ENCODE data around the gene FRAS1. TPM values are rescaled to one million over a fixed set of nuclear protein-coding genes. Genes with fewer than 3 reads are reported as not detected.

Gene FRAS1
- total and polyA plus RNA-seq, 5 donors from 2014 or later, result not detected

GRCh38 chr4:78565971-78566372 lies 508.8 kb downstream of the FRAS1 start:
- Histone ChIP-seq H3K27me3 (ENCODE audit: control insufficient read depth, insufficient read depth, low read length) (peaks cover 9% of the 10 kb centered on the region), H3K4me1 (ENCODE audit: control insufficient read depth, insufficient read depth, low read length, poor library complexity, severe bottlenecking) (no peaks in the 10 kb centered on the region), H3K4me3 (ENCODE audit: low read depth, low read length) (no peak overlapping the region), H3K27ac (ENCODE audit: insufficient read depth, low read length, poor library complexity, severe bottlenecking) (no peak overlapping the region), H3K36me3 (ENCODE audit: control insufficient read depth, insufficient read depth, low read length) (no peaks in the 10 kb centered on the region), H3K9me3 (ENCODE audit: control insufficient read depth in 2 of 2, low read length in 2 of 2) (no peaks in the 10 kb centered on the region)
- peaks cover 14% of the 10 kb centered on the region for H3K27me3 Mint-ChIP-seq
- no peak overlapping the region for H3K4me3 Mint-ChIP-seq
- H3K9me3 Mint-ChIP-seq, result peaks cover 0 to 3% (median 0%) of the 10 kb centered on the region in 7 donors
- no peaks in the 10 kb centered on the region for H3K4me1 Mint-ChIP-seq
- H3K36me3 Mint-ChIP-seq, result no peaks in the 10 kb centered on the region
- DNase-seq (no peak), ATAC-seq (ENCODE audit: low read depth in 2 of 2) (no peak)
- H3K27ac Mint-ChIP-seq, result no peak overlapping the region

DNA sequence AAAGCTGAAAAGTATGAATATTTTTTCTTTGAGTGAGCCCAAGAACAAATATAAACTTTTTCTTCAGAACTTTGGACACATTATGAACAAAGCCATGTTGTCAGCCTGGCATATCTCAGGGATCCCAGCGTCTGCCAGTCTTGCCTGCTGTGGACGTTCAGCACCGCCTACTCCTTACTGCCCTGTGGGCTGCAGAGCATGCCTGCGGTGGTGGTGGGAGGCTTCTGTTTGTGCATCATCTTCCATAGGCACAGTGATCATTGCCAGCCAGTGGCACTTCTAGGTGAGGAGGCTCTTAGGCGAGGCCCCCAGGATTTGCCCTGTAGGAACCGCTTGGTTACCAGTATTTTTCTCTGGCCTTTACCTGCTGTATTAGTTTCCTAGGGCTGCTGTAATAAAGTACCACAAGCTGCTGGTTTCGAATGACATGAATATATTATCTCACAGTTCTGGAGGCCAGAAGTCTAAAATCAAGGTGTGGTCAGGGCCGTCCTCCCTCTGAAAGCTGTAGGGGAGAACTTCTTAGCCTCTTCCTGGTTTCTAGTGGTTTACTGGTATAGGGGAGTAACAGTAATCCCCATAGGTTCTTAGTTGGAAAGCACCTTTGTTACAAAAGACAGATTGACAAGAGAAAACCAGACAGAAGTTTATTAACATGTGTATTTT lies 509.8 kb downstream of the FRAS1 start:
- ATAC-seq (ENCODE audit: low read depth in 2 of 2), result no peak

DNA sequence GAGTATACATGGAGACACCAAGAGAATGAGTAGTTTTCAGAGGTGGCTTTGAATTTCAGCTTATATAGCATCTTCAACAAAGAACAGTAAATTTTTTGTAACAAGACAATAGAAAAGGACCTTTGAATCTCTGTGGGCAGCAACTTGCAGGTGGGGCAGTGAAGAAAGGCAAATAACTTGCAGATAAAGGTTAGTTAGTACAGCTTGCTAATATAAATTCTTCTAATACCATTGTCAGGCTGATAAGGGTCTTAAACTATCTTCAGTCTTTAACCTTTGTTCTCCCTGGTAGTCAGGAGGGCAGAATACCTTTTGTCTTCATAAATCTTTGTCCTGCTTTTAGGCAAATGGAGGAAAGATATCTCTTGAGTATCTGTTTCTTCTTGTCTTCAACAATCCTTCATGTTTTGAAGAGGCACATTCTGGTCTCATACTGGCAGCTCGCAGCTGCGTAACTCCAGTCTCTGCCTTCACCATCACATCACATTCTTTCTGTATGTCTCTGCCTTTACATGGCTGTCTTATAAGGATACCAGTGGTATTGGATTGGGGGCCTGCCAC lies 510.5 kb downstream of the FRAS1 start:
- no peaks in the 10 kb centered on the region for H3K4me1 ChIP-seq (ENCODE audit: control insufficient read depth, insufficient read depth, low read length, poor library complexity, severe bottlenecking)
- Mint-ChIP-seq H3K4me3 (no peak overlapping the region), H3K9me3 (peaks cover 0 to 3% (median 0%) of the 10 kb centered on the region in 7 donors), H3K36me3 (no peaks in the 10 kb centered on the region), H3K27me3 (peaks cover 21% of the 10 kb centered on the region), H3K27ac (no peak overlapping the region), H3K4me1 (no peaks in the 10 kb centered on the region)
- no peak overlapping the region for H3K4me3 ChIP-seq (ENCODE audit: low read depth, low read length)
- H3K27ac ChIP-seq (ENCODE audit: insufficient read depth, low read length, poor library complexity, severe bottlenecking), result no peak overlapping the region
- peaks cover 9% of the 10 kb centered on the region for H3K27me3 ChIP-seq (ENCODE audit: control insufficient read depth, insufficient read depth, low read length)
- no peaks in the 10 kb centered on the region for H3K36me3 ChIP-seq (ENCODE audit: control insufficient read depth, insufficient read depth, low read length)
- DNase-seq (no peak), ATAC-seq (ENCODE audit: low read depth in 2 of 2) (no peak)
- no peaks in the 10 kb centered on the region for H3K9me3 ChIP-seq (ENCODE audit: control insufficient read depth in 2 of 2, low read length in 2 of 2)

More for the DNA sequence above, 509.8 kb downstream of the FRAS1 start:
- Histone ChIP-seq H3K9me3 (ENCODE audit: control insufficient read depth in 2 of 2, low read length in 2 of 2) (no peaks in the 10 kb centered on the region), H3K27ac (ENCODE audit: insufficient read depth, low read length, poor library complexity, severe bottlenecking) (no peak overlapping the region), H3K27me3 (ENCODE audit: control insufficient read depth, insufficient read depth, low read length) (peaks cover 7% of the 10 kb centered on the region), H3K4me3 (ENCODE audit: low read depth, low read length) (no peak overlapping the region), H3K4me1 (ENCODE audit: control insufficient read depth, insufficient read depth, low read length, poor library complexity, severe bottlenecking) (no peaks in the 10 kb centered on the region), H3K36me3 (ENCODE audit: control insufficient read depth, insufficient read depth, low read length) (no peaks in the 10 kb centered on the region)
- H3K4me1 Mint-ChIP-seq, result no peaks in the 10 kb centered on the region
- H3K36me3 Mint-ChIP-seq, result no peaks in the 10 kb centered on the region
- peaks cover 19% of the 10 kb centered on the region for H3K27me3 Mint-ChIP-seq
- peaks cover 0 to 3% (median 0%) of the 10 kb centered on the region in 7 donors for H3K9me3 Mint-ChIP-seq
- no peak overlapping the region for H3K4me3 Mint-ChIP-seq
- H3K27ac Mint-ChIP-seq, result no peak overlapping the region
- DNase-seq, result no peak

- DNase-seq (no peak), ATAC-seq (ENCODE audit: low read depth in 2 of 2) (no peak)
- H3K4me1 ChIP-seq (ENCODE audit: control insufficient read depth, insufficient read depth, low read length, poor library complexity, severe bottlenecking), result no peaks in the 10 kb centered on the region
- Mint-ChIP-seq H3K4me3 (no peak overlapping the region), H3K36me3 (no peaks in the 10 kb centered on the region), H3K27me3 (peaks cover 20% of the 10 kb centered on the region), H3K9me3 (peaks cover 0 to 3% (median 0%) of the 10 kb centered on the region in 7 donors), H3K27ac (no peak overlapping the region), H3K4me1 (no peaks in the 10 kb centered on the region)
- H3K9me3 ChIP-seq (ENCODE audit: control insufficient read depth in 2 of 2, low read length in 2 of 2), result no peaks in the 10 kb centered on the region
- peaks cover 16% of the 10 kb centered on the region for H3K27me3 ChIP-seq (ENCODE audit: control insufficient read depth, insufficient read depth, low read length)
- no peak overlapping the region for H3K4me3 ChIP-seq (ENCODE audit: low read depth, low read length)
- H3K36me3 ChIP-seq (ENCODE audit: control insufficient read depth, insufficient read depth, low read length), result no peaks in the 10 kb centered on the region
- H3K27ac ChIP-seq (ENCODE audit: insufficient read depth, low read length, poor library complexity, severe bottlenecking), result no peak overlapping the region
Observed at GRCh38 chr4:78568640-78569305, 511.6 kb downstream of the FRAS1 start.

- H3K27ac Mint-ChIP-seq, result no peak overlapping the region
- DNase-seq (no peak), ATAC-seq (ENCODE audit: low read depth in 2 of 2) (no peak)
- Histone ChIP-seq H3K9me3 (ENCODE audit: control insufficient read depth in 2 of 2, low read length in 2 of 2) (no peaks in the 10 kb centered on the region), H3K27me3 (ENCODE audit: control insufficient read depth, insufficient read depth, low read length) (peaks cover 16% of the 10 kb centered on the region), H3K4me1 (ENCODE audit: control insufficient read depth, insufficient read depth, low read length, poor library complexity, severe bottlenecking) (no peaks in the 10 kb centered on the region), H3K4me3 (ENCODE audit: low read depth, low read length) (no peak overlapping the region), H3K27ac (ENCODE audit: insufficient read depth, low read length, poor library complexity, severe bottlenecking) (no peak overlapping the region), H3K36me3 (ENCODE audit: control insufficient read depth, insufficient read depth, low read length) (no peaks in the 10 kb centered on the region)
- peaks cover 20% of the 10 kb centered on the region for H3K27me3 Mint-ChIP-seq
- H3K4me1 Mint-ChIP-seq, result no peaks in the 10 kb centered on the region
- no peak overlapping the region for H3K4me3 Mint-ChIP-seq
- peaks cover 0 to 3% (median 0%) of the 10 kb centered on the region in 7 donors for H3K9me3 Mint-ChIP-seq
- H3K36me3 Mint-ChIP-seq, result no peaks in the 10 kb centered on the region
Observed at GRCh38 chr4:78569306-78569821, 512.2 kb downstream of the FRAS1 start.

- peaks cover 16% of the 10 kb centered on the region for H3K27me3 ChIP-seq (ENCODE audit: control insufficient read depth, insufficient read depth, low read length)
- no peak overlapping the region for H3K4me3 ChIP-seq (ENCODE audit: low read depth, low read length)
- no peaks in the 10 kb centered on the region for H3K4me1 ChIP-seq (ENCODE audit: control insufficient read depth, insufficient read depth, low read length, poor library complexity, severe bottlenecking)
- H3K4me1 Mint-ChIP-seq, result no peaks in the 10 kb centered on the region
- H3K9me3 ChIP-seq (ENCODE audit: control insufficient read depth in 2 of 2, low read length in 2 of 2), result no peaks in the 10 kb centered on the region
- DNase-seq (no peak), ATAC-seq (ENCODE audit: low read depth in 2 of 2) (no peak)
- no peak overlapping the region for H3K27ac Mint-ChIP-seq
- no peak overlapping the region for H3K27ac ChIP-seq (ENCODE audit: insufficient read depth, low read length, poor library complexity, severe bottlenecking)
- H3K9me3 Mint-ChIP-seq, result peaks cover 0 to 3% (median 0%) of the 10 kb centered on the region in 7 donors
- no peaks in the 10 kb centered on the region for H3K36me3 ChIP-seq (ENCODE audit: control insufficient read depth, insufficient read depth, low read length)
- no peaks in the 10 kb centered on the region for H3K36me3 Mint-ChIP-seq
- peaks cover 15% of the 10 kb centered on the region for H3K27me3 Mint-ChIP-seq
- H3K4me3 Mint-ChIP-seq, result no peak overlapping the region
Observed at GRCh38 chr4:78570117-78570516, 513.0 kb downstream of the FRAS1 start.

GRCh38 chr4:78571804-78572203 lies 514.7 kb downstream of the FRAS1 start:
- Mint-ChIP-seq H3K27ac (no peak overlapping the region), H3K4me1 (no peaks in the 10 kb centered on the region), H3K36me3 (no peaks in the 10 kb centered on the region), H3K9me3 (peaks cover 0 to 4% (median 0%) of the 10 kb centered on the region in 7 donors), H3K27me3 (peaks cover 25% of the 10 kb centered on the region), H3K4me3 (no peak overlapping the region)
- Histone ChIP-seq H3K36me3 (ENCODE audit: control insufficient read depth, insufficient read depth, low read length) (no peaks in the 10 kb centered on the region), H3K27ac (ENCODE audit: insufficient read depth, low read length, poor library complexity, severe bottlenecking) (no peak overlapping the region), H3K27me3 (ENCODE audit: control insufficient read depth, insufficient read depth, low read length) (peaks cover 17% of the 10 kb centered on the region), H3K9me3 (ENCODE audit: control insufficient read depth in 2 of 2, low read length in 2 of 2) (no peaks in the 10 kb centered on the region), H3K4me1 (ENCODE audit: control insufficient read depth, insufficient read depth, low read length, poor library complexity, severe bottlenecking) (no peaks in the 10 kb centered on the region), H3K4me3 (ENCODE audit: low read depth, low read length) (no peak overlapping the region)
- DNase-seq, result no peak
- ATAC-seq (ENCODE audit: low read depth in 2 of 2), result no peak

Data from CD4-positive, CD25-positive, alpha-beta regulatory T cell (primary cell).